A549 (cell line): ENCODE data around the gene FBXW5. TPM values are rescaled to one million over a fixed set of nuclear protein-coding genes. Genes with fewer than 3 reads are reported as not detected.

Experiments used
- ATAC-seq, 2 experiments: fragments of 200-7000 bp in 1 of 2; fragments of >200 bp in 1 of 2; cut with Nextera tagmentation in 1 of 2; cut with Tn5 transposase in 1 of 2; 3 replicates each; pipeline versions ENCODE4 v1.8.0 to v1.9.1; 2018 to 2020; ENCODE audit warnings: mild to moderate bottlenecking in 1 of 2, moderate library complexity in 1 of 2
- CTCF ChIA-PET: fragments of 300-600 bp; sonication (Branson Sonifier 250); formaldehyde crosslinking; extraction: SDS; loops from one replicate; lab custom pipeline; 2021; ENCODE audit warnings: antibody characterized with exemption, inconsistent platforms; lab: Yijun Ruan, JAX
- POLR2A ChIA-PET: fragments of 350-600 bp; formaldehyde crosslinking; extraction: SDS; loops from one replicate; lab custom pipeline; 2021; ENCODE audit warnings: antibody characterized with exemption, inconsistent platforms; lab: Yijun Ruan, JAX
- DNase-seq, 2 experiments: peaks; one replicate each; pipeline versions ENCODE4 v3.0.0 to v3.0.0-alpha.2; 2011 to 2016; ENCODE audit warnings: low read depth in 1 of 2, low spot score in 1 of 2
- FAIRE-seq: peaks from 2 replicates; lab custom pipeline; 2011; peaks lifted over from hg19 to GRCh38; lab: Jason Lieb, UNC
- H3K27ac ChIP-seq, 2 experiments: fragments of >200 bp; sonication (Bioruptor Twin); formaldehyde crosslinking; 3 replicates each; pipeline ENCODE4 v1.5.1; 2016 to 2017
- H3K4me1 ChIP-seq: fragments of >200 bp; sonication (Bioruptor Twin); formaldehyde crosslinking; 3 replicates; pipeline ENCODE4 v1.6.1; 2016
- H3K4me2 ChIP-seq: fragments of >200 bp; sonication (Bioruptor Twin); formaldehyde crosslinking; 3 replicates; pipeline ENCODE4 v1.6.1; 2016
- H3K4me3 ChIP-seq: fragments of >200 bp; sonication (Bioruptor Twin); formaldehyde crosslinking; 3 replicates; pipeline ENCODE4 v1.5.1; 2016
- H3K9me3 ChIP-seq: fragments of >200 bp; sonication (Bioruptor Twin); formaldehyde crosslinking; 3 replicates; pipeline ENCODE4 v1.6.1; 2016
- BHLHE40 ChIP-seq: IDR thresholded peaks from 2 replicates; pipeline ENCODE4 v1.6.1; 2012; ENCODE audit warnings: low read depth, low read length, inconsistent platforms
- CBX8 ChIP-seq: fragments of 200-600 bp; sonication (generic); IDR thresholded peaks from 2 replicates; pipeline ENCODE4 v1.6.1; 2016
- CEBPB ChIP-seq, 2 experiments: fragments of >200 bp in 1 of 2; sonication (Bioruptor Twin) in 1 of 2; formaldehyde crosslinking in 1 of 2; IDR thresholded peaks; 2 replicates each; pipeline ENCODE4 v1.6.1; 2012 to 2016
- CHD2 ChIP-seq: fragments of 150-350 bp; IDR thresholded peaks from 2 replicates; pipeline ENCODE4 v1.6.1; 2014; ENCODE audit warnings: low read length; ENCODE audit not compliant: partially characterized antibody
- CHD4 ChIP-seq: fragments of 200-600 bp; sonication (generic); IDR thresholded peaks from 2 replicates; pipeline ENCODE4 v1.6.1; 2016; ENCODE audit warnings: antibody characterized with exemption, mild to moderate bottlenecking, borderline replicate concordance
- ESRRA ChIP-seq: fragments of 150-350 bp; IDR thresholded peaks from 2 replicates; pipeline ENCODE4 v1.6.1; 2014; ENCODE audit warnings: mild to moderate bottlenecking, low read length, borderline replicate concordance
- FOSL2 ChIP-seq, 2 experiments: fragments of 450-650 bp in 1 of 2; fragments of >200 bp in 1 of 2; sonication (Bioruptor Twin) in 1 of 2; formaldehyde crosslinking; IDR thresholded peaks; 2 replicates each; pipeline versions ENCODE4 v1.5.0 to v1.6.1; 2016 to 2020; ENCODE audit warnings: mild to moderate bottlenecking in 1 of 2, moderate library complexity in 1 of 2
- GATA3 ChIP-seq: IDR thresholded peaks from 2 replicates; pipeline ENCODE4 v1.6.1; 2012; ENCODE audit warnings: borderline replicate concordance
- HEYL ChIP-seq: fragments of 250-450 bp; sonication (Bioruptor Pico); IDR thresholded peaks from 2 replicates; pipeline ENCODE4 v1.8.0; 2021; ENCODE audit warnings: mild to moderate bottlenecking, moderate library complexity
- HOXA7 ChIP-seq: fragments of 250-450 bp; sonication (Bioruptor Pico); IDR thresholded peaks from 2 replicates; pipeline ENCODE4 v1.5.0; 2020; ENCODE audit warnings: mild to moderate bottlenecking, moderate library complexity
- HOXB5 ChIP-seq: fragments of 250-450 bp; sonication (Bioruptor Pico); IDR thresholded peaks from 2 replicates; pipeline ENCODE4 v1.5.0; 2020; ENCODE audit warnings: mild to moderate bottlenecking, moderate library complexity
- JUN ChIP-seq, 2 experiments: fragments of >200 bp; sonication (Bioruptor Twin); formaldehyde crosslinking; IDR thresholded peaks; 2 replicates in 1 of 2; 3 replicates in 1 of 2; pipeline ENCODE4 v1.6.1; 2016 to 2017
- KDM5A ChIP-seq: fragments of 200-600 bp; sonication (generic); IDR thresholded peaks from 2 replicates; pipeline ENCODE4 v1.6.1; 2016; ENCODE audit warnings: antibody characterized with exemption, mild to moderate bottlenecking
- MAFK ChIP-seq: fragments of 450-650 bp; IDR thresholded peaks from 2 replicates; pipeline ENCODE4 v1.6.1; 2014; ENCODE audit not compliant: partially characterized antibody
- NFE2L2 ChIP-seq: fragments of 150-350 bp; conservative IDR thresholded peaks from 2 replicates; pipeline ENCODE4 v1.6.1; 2014; ENCODE audit warnings: low read length
- PHF8 ChIP-seq: fragments of 200-600 bp; sonication (generic); IDR thresholded peaks from 2 replicates; pipeline ENCODE4 v1.6.1; 2016; ENCODE audit warnings: low read depth, mild to moderate bottlenecking, antibody characterized with exemption, moderate library complexity, borderline replicate concordance
- POLR2AphosphoS2 ChIP-seq: conservative IDR thresholded peaks from 2 replicates; pipeline ENCODE4 v1.6.1; 2012; ENCODE audit warnings: low read length, improper control_type of control experiment, inconsistent platforms
- RAD21 ChIP-seq, 2 experiments: fragments of >200 bp in 1 of 2; sonication (Bioruptor Twin) in 1 of 2; formaldehyde crosslinking in 1 of 2; IDR thresholded peaks in 1 of 2; conservative IDR thresholded peaks in 1 of 2; 2 replicates in 1 of 2; 3 replicates in 1 of 2; pipeline ENCODE4 v1.6.1; 2012 to 2018; ENCODE audit warnings: inconsistent platforms in 1 of 2
- RARB ChIP-seq: fragments of 250-450 bp; sonication (Bioruptor Pico); IDR thresholded peaks from 2 replicates; pipeline ENCODE4 v1.8.0; 2021; ENCODE audit warnings: mild to moderate bottlenecking, moderate library complexity
- RCOR1 ChIP-seq: fragments of 150-350 bp; IDR thresholded peaks from 2 replicates; pipeline ENCODE4 v1.6.1; 2014; ENCODE audit warnings: antibody characterized with exemption, low read length, low read depth
- RNF2 ChIP-seq: fragments of 200-600 bp; sonication (generic); IDR thresholded peaks from 2 replicates; pipeline ENCODE4 v1.6.1; 2016; ENCODE audit warnings: low read depth, mild to moderate bottlenecking, antibody characterized with exemption, moderate library complexity, borderline replicate concordance
- TP53 ChIP-seq: fragments of 250-450 bp; sonication (Bioruptor Pico); IDR thresholded peaks from 2 replicates; pipeline ENCODE4 v1.5.0; 2021; ENCODE audit warnings: mild to moderate bottlenecking, moderate library complexity
- WGBS: methylation state at CpG from one replicate; pipeline ENCODE4 v1.1.6; 2017; ENCODE audit errors: missing lambda C conversion rate; 5-methylcytosine and 5-hydroxymethylcytosine counted together
- polyA plus RNA-seq, 4 experiments: library from polyadenylated mRNA; depleted of rRNA in 3 of 4; stranded (reverse); fragments of >200 nt; fragmentation: RNase III in 1 of 4; extraction: RNeasy Plus Mini Kit Qiagen cat#74134 plus additional on column Dnase treatment in 1 of 4; gene quantifications; 2 replicates in 3 of 4; 3 replicates in 1 of 4; pipeline ENCODE4 v1.2.3, GENCODE V29; 2011 to 2017
- TF ChIP-seq, protein P1 (sequence below): IDR thresholded peaks from 2 replicates; pipeline ENCODE4 v1.6.1; 2012
- TF ChIP-seq, protein P2 (sequence below): fragments of 200-600 bp; sonication (generic); IDR thresholded peaks from 2 replicates; pipeline ENCODE4 v1.6.1; 2016; ENCODE audit warnings: antibody characterized with exemption, mild to moderate bottlenecking, moderate library complexity
- TF ChIP-seq, protein P3 (sequence below): fragments of 250-450 bp; sonication (Bioruptor Pico); IDR thresholded peaks from 2 replicates; pipeline ENCODE4 v1.5.0; 2021; ENCODE audit warnings: mild to moderate bottlenecking, moderate library complexity, borderline replicate concordance
- TF ChIP-seq, protein P4 (sequence below): fragments of >200 bp; sonication (Bioruptor Twin); formaldehyde crosslinking; IDR thresholded peaks from 3 replicates; pipeline ENCODE4 v1.5.1; 2016
- TF ChIP-seq, protein P5 (sequence below): fragments of >200 bp; sonication (Bioruptor Twin); formaldehyde crosslinking; IDR thresholded peaks from 2 replicates; pipeline ENCODE4 v1.6.1; 2016
- TF ChIP-seq, protein P6 (sequence below): fragments of 250-450 bp; sonication (Bioruptor Pico); IDR thresholded peaks from 2 replicates; pipeline ENCODE4 v1.5.0; 2020; ENCODE audit warnings: low read depth, mild to moderate bottlenecking, moderate library complexity
- TF ChIP-seq, protein P7 (sequence below): fragments of 150-350 bp; IDR thresholded peaks from 2 replicates; pipeline ENCODE4 v1.6.1; 2014; ENCODE audit warnings: low read depth, mild to moderate bottlenecking, low read length

FBXW5 gene
- polyA plus RNA-seq, 2 of the 4 experiments (the other 2 are of a cell fraction), result 37.5 to 59.5 TPM

DNA sequence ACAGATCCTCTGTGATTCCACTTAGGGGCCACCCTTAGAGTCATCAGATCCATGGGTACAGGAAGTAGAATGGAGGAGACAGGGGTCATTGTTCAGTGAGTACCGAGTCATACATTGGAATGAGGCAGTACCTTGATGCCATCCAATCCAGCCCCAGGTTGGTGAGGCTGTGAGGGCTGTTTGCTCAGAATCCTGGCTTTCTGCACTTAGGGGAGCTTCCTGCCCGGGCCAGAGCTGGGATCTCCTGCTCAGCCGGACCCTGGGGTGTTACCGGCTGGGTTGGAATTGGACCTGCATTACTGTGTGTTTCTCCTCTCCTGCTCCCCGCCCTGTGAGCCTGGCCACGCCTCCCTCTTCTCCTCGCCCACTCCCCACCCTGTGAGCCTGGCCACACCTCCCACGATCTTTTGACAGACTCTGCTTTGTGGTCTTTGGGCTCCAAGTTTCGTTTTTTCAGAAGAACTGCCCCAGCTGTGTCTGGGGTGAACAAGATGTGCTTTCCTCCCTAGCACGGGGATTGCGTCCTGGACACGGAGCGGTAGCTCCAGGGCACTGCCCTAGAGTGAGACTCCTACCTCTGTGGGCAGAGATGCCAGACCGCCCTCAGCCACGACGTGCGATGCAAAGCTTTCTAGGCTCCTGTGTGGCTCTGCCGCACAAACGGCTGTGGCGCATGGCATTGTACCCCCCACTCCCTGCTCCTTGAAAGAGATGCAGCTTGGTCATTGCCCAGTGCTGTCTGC is 42.9 kb downstream of the FBXW5 start:
- DNase-seq, result peak; percentile 92 to 97
- FAIRE-seq, result no peak
- H3K4me1 ChIP-seq, result peaks cover 73% of the 10 kb centered on the region
- H3K9me3 ChIP-seq, result no peaks in the 10 kb centered on the region
- peak overlapping the region; percentile 21 for H3K4me3 ChIP-seq
- H3K27ac ChIP-seq, result peak overlapping the region; percentile 96
- peak; percentile 69 to 78 for ATAC-seq
- 3% methylated on average over 17 of the region's 20 CpGs for WGBS
- CTCF ChIA-PET, result interaction anchor here (0.6 to 10.7 kb wide), 13 partner anchors 12 to 134 kb away, joined by 3 to 139 read pairs (median 4); partner anchors contain the start of genes C8G and TRAF2
- POLR2A ChIA-PET, result interaction anchor here (0.6 to 4.2 kb wide), 11 partner anchors 9 to 94 kb away, joined by 3 to 108 read pairs (median 7); partner anchors contain the start of genes CLIC3, EDF1, FBXW5 and PAXX
- peak overlapping the region; percentile 81 for H3K4me2 ChIP-seq
- no peak for TF ChIP-seq KDM5A
- TF ChIP-seq CHD2, result no peak
- no peak for TF ChIP-seq CBX8
- TF ChIP-seq FOSL2 (IDR thresholded peaks at IDR 0.05), result no peak
- peak; percentile 38; the same call in 1 of the 2 replicates for TF ChIP-seq FOSL2 (CRISPR knock-in tag; IDR thresholded peaks at IDR 0.05)
- TF ChIP-seq, protein P1, sequence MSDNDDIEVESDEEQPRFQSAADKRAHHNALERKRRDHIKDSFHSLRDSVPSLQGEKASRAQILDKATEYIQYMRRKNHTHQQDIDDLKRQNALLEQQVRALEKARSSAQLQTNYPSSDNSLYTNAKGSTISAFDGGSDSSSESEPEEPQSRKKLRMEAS, result no peak; the same call in 1 of the 2 replicates
- TF ChIP-seq CEBPB (IDR thresholded peaks at IDR 0.05), result no peak
- no peak for TF ChIP-seq RCOR1
- no peak for TF ChIP-seq BHLHE40
- peak; percentile 8; the same call in 1 of the 2 replicates for TF ChIP-seq TP53 (CRISPR knock-in tag)
- no peak for TF ChIP-seq HOXA7 (CRISPR knock-in tag)
- TF ChIP-seq GATA3, result no peak; the same call in 1 of the 2 replicates
- TF ChIP-seq RNF2, result no peak
- TF ChIP-seq, protein P2, sequence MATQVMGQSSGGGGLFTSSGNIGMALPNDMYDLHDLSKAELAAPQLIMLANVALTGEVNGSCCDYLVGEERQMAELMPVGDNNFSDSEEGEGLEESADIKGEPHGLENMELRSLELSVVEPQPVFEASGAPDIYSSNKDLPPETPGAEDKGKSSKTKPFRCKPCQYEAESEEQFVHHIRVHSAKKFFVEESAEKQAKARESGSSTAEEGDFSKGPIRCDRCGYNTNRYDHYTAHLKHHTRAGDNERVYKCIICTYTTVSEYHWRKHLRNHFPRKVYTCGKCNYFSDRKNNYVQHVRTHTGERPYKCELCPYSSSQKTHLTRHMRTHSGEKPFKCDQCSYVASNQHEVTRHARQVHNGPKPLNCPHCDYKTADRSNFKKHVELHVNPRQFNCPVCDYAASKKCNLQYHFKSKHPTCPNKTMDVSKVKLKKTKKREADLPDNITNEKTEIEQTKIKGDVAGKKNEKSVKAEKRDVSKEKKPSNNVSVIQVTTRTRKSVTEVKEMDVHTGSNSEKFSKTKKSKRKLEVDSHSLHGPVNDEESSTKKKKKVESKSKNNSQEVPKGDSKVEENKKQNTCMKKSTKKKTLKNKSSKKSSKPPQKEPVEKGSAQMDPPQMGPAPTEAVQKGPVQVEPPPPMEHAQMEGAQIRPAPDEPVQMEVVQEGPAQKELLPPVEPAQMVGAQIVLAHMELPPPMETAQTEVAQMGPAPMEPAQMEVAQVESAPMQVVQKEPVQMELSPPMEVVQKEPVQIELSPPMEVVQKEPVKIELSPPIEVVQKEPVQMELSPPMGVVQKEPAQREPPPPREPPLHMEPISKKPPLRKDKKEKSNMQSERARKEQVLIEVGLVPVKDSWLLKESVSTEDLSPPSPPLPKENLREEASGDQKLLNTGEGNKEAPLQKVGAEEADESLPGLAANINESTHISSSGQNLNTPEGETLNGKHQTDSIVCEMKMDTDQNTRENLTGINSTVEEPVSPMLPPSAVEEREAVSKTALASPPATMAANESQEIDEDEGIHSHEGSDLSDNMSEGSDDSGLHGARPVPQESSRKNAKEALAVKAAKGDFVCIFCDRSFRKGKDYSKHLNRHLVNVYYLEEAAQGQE, result no peak
- TF ChIP-seq RARB (CRISPR knock-in tag), result 0 out of 2 replicates have a peak, but pooled peaks have one; percentile 8
- TF ChIP-seq, protein P3, sequence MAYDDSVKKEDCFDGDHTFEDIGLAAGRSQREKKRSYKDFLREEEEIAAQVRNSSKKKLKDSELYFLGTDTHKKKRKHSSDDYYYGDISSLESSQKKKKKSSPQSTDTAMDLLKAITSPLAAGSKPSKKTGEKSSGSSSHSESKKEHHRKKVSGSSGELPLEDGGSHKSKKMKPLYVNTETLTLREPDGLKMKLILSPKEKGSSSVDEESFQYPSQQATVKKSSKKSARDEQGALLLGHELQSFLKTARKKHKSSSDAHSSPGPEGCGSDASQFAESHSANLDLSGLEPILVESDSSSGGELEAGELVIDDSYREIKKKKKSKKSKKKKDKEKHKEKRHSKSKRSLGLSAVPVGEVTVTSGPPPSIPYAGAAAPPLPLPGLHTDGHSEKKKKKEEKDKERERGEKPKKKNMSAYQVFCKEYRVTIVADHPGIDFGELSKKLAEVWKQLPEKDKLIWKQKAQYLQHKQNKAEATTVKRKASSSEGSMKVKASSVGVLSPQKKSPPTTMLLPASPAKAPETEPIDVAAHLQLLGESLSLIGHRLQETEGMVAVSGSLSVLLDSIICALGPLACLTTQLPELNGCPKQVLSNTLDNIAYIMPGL (CRISPR knock-in tag), result no peak
- TF ChIP-seq NFE2L2, result no peak
- TF ChIP-seq, protein P4, sequence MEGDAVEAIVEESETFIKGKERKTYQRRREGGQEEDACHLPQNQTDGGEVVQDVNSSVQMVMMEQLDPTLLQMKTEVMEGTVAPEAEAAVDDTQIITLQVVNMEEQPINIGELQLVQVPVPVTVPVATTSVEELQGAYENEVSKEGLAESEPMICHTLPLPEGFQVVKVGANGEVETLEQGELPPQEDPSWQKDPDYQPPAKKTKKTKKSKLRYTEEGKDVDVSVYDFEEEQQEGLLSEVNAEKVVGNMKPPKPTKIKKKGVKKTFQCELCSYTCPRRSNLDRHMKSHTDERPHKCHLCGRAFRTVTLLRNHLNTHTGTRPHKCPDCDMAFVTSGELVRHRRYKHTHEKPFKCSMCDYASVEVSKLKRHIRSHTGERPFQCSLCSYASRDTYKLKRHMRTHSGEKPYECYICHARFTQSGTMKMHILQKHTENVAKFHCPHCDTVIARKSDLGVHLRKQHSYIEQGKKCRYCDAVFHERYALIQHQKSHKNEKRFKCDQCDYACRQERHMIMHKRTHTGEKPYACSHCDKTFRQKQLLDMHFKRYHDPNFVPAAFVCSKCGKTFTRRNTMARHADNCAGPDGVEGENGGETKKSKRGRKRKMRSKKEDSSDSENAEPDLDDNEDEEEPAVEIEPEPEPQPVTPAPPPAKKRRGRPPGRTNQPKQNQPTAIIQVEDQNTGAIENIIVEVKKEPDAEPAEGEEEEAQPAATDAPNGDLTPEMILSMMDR, result no peak
- no peak for TF ChIP-seq RAD21 (conservative IDR thresholded peaks at IDR 0.05 in 1 of 2, IDR thresholded peaks at IDR 0.05 in 1 of 2)
- no peak for TF ChIP-seq MAFK
- TF ChIP-seq JUN (IDR thresholded peaks at IDR 0.05), result peak; percentile 22 to 68; a peak in 3 of 5 replicates
- TF ChIP-seq, protein P5, sequence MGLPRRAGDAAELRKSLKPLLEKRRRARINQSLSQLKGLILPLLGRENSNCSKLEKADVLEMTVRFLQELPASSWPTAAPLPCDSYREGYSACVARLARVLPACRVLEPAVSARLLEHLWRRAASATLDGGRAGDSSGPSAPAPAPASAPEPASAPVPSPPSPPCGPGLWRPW, result no peak
- TF ChIP-seq HOXB5 (CRISPR knock-in tag), result 0 out of 2 replicates have a peak, but pooled peaks have one; percentile 29
- TF ChIP-seq, protein P6, sequence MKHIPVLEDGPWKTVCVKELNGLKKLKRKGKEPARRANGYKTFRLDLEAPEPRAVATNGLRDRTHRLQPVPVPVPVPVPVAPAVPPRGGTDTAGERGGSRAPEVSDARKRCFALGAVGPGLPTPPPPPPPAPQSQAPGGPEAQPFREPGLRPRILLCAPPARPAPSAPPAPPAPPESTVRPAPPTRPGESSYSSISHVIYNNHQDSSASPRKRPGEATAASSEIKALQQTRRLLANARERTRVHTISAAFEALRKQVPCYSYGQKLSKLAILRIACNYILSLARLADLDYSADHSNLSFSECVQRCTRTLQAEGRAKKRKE (CRISPR knock-in tag), result peak; percentile 57
- TF ChIP-seq PHF8, result no peak
- TF ChIP-seq HEYL (CRISPR knock-in tag), result no peak
- TF ChIP-seq, protein P7, sequence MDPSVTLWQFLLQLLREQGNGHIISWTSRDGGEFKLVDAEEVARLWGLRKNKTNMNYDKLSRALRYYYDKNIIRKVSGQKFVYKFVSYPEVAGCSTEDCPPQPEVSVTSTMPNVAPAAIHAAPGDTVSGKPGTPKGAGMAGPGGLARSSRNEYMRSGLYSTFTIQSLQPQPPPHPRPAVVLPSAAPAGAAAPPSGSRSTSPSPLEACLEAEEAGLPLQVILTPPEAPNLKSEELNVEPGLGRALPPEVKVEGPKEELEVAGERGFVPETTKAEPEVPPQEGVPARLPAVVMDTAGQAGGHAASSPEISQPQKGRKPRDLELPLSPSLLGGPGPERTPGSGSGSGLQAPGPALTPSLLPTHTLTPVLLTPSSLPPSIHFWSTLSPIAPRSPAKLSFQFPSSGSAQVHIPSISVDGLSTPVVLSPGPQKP, result no peak
- no peak for TF ChIP-seq CHD4
- no peak for TF ChIP-seq ESRRA
- no peak for TF ChIP-seq POLR2AphosphoS2
